ENCODE results near the gene ITFG1.
A peak's percentile ranks its signal among the peaks of the same experiment; 100 is the strongest.
"Not testable (repeated sequence)": the region's sequence is repeated elsewhere in the genome, so short reads cannot be mapped to it uniquely, and the experiment has no call there.

Gene ITFG1

DNA sequence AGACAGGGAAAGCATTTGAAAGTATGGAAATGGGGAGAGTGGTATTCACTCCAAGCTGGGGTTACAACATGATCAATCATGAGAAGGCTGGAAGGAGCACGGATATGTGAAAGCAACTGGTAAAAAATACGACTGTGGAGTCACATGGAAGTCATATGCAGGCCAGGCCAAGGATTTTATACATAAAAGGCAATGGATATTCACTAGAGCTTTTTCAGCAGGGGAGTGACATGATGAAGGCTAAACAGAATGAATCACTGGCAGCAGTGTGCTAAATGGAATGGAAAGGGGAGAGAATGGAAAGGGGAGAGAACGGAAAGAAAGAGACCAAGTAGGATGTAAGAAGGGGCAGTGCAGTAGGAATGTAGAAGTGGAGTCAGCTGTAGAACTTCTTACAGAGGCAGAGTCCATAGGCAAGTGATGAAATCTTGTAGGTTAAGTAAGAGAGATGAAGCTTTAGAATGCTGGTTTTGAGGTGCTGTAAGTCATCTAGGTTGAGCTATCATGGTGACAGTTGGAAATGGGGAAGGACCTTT is 304.1 kb downstream of the ITFG1 start:
- no peak for DNase-seq (ENCODE audit: low spot score)
- TF ChIP-seq CTCF (IDR thresholded peaks at IDR 0.05; ENCODE audit: borderline replicate concordance, control extremely low read depth, extremely low read depth, insufficient read depth, missing control alignments) = no peak
- in situ Hi-C loops (cut with MboI; ENCODE audit: low sequenced_read_pairs, unreplicated experiment) = loop anchor here (10.0 kb wide), 2 partner anchors 898 to 988 kb away; no protein-coding TSS in a partner anchor

GRCh38 chr16:47152501-47152900 is 308.4 kb downstream of the ITFG1 start:
- in situ Hi-C loops (cut with MboI; ENCODE audit: low sequenced_read_pairs, unreplicated experiment) = loop anchor here (10.0 kb wide), 2 partner anchors 902 to 992 kb away; no protein-coding TSS in a partner anchor
- DNase-seq (ENCODE audit: low spot score) = not testable (repeated sequence)

DNA sequence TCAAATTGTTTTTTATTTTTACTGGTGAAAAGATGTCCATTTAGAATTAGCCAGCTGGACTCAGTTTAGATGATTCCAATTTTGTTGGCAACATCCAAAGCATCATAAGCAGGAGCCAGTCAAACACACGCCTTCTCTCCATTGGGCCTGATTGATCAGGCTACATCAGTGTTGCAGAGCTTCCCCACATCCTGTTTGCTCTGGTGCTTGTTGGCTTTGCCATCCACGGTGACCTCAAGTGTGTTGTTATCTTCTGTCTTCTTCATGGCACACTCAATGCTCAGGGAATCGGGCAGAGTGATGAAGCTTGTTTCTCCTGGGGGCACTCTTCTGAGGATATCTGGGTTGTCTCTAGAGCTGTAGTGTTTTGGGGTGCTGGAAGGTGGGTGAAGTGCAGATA is 310.8 kb downstream of the ITFG1 start:
- no peak for TF ChIP-seq CTCF (IDR thresholded peaks at IDR 0.05; ENCODE audit: borderline replicate concordance, control extremely low read depth, extremely low read depth, insufficient read depth, missing control alignments)
- no peak for DNase-seq (ENCODE audit: low spot score)
- in situ Hi-C loops (cut with MboI; ENCODE audit: low sequenced_read_pairs, unreplicated experiment) = loop anchor here (10.0 kb wide), 2 partner anchors 905 to 995 kb away; no protein-coding TSS in a partner anchor

DNA sequence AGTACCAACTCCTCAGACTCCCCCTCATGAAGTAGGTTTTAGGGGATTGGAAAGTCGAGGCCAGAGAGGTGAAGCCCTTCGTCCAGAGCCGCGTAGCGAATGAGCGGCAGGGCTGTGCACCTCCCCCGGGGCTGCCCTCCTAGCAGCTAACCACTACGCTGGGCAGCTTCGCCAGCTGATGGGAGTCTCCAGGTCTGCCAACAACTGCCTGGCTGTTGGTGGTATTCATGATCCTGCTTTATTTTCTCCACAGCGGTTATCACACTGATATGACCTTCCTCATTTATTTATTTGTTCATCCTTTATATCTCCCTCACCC is 316.3 kb downstream of the ITFG1 start:
- TF ChIP-seq CTCF (IDR thresholded peaks at IDR 0.05; ENCODE audit: borderline replicate concordance, control extremely low read depth, extremely low read depth, insufficient read depth, missing control alignments) = no peak
- no peak for DNase-seq (ENCODE audit: low spot score)
- in situ Hi-C loops (cut with MboI; ENCODE audit: low sequenced_read_pairs, unreplicated experiment) = loop anchor here (25.0 kb wide), 1 partner anchor 182 kb away; the partner anchor contains the start of gene DNAJA2

- in situ Hi-C loops (cut with MboI; ENCODE audit: low sequenced_read_pairs, unreplicated experiment) = loop anchor here (25.0 kb wide), 1 partner anchor 182 kb away; the partner anchor contains the start of gene DNAJA2
- TF ChIP-seq CTCF (IDR thresholded peaks at IDR 0.05; ENCODE audit: borderline replicate concordance, control extremely low read depth, extremely low read depth, insufficient read depth, missing control alignments) = peak; percentile 89
These were observed 316.9 kb downstream of the ITFG1 start, which contains the start of gene NETO2 for GRCh38 chr16:47143677-47144558. Gene NETO2, minus strand, starts transcription at chr16:47143945. Its CDS starts 333 bp downstream, at chr16:47143612.

DNA sequence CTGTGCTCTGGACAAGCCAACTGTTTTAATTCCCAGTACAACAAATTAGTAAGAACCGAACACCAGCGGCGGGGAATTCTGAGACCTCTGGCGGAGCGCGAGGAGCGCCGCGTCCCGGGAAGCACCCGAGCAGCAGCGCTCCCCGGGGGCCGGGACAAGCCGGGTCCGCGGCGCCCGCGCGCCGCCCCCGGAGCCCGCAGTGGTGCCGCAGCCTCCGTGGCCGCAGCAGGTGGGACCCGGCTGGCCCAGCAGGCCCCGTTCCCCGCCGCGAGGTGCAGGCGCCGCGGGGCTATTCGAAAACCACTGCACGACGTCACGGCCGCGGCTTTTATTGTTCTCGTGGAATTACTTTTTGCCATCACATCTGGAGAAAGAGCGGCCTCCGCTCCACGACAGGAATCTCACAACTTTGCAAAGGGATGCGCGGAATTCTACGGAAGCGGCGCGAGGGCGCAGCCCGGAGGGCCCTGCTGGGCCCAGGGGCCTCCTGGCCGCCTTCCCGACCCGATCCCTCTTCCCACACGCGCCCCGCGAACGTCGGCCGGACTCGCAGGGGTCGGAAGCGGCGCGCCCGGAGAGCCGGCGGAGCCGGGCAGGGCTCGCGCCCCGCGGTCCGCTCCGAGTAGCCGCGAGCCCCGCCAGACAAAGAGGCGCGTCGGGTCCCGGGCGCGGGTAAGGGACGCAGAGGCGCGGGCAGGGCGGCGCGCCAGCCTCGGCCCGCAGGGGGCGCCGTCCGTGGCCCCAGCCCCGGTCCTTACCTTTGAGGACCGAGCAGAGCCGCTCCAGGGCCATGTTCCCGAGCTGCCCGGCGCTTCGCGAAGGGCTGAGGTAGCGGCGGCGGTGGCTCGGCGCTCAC is 317.8 kb downstream of the ITFG1 start:
- DNase-seq (ENCODE audit: low spot score) = peak; percentile 90
- in situ Hi-C loops (cut with MboI; ENCODE audit: low sequenced_read_pairs, unreplicated experiment) = loop anchor here (25.0 kb wide), 1 partner anchor 181 kb away; the partner anchor contains the start of gene DNAJA2
- TF ChIP-seq CTCF (IDR thresholded peaks at IDR 0.05; ENCODE audit: borderline replicate concordance, control extremely low read depth, extremely low read depth, insufficient read depth, missing control alignments) = peak; percentile 92

More at GRCh38 chr16:47143677-47144558, 316.9 kb downstream of the ITFG1 start, which contains the start of gene NETO2:
- DNase-seq (ENCODE audit: low spot score) = peak; percentile 85

Measured in GM13976 (cell line).